ENCODE data around the gene ADGRD1.

GRCh38 chr12:130957304-130957621, 3.6 kb downstream of the ADGRD1 start:
- TF ChIP-seq POLR2AphosphoS5 (IDR thresholded peaks at IDR 0.05; ENCODE audit: borderline replicate concordance, low read depth, low read length): no peak
- TF ChIP-seq EZH2 (IDR thresholded peaks at IDR 0.05): no peak

All from SK-N-MC (cell line).